HG03045 (cell line): ENCODE measurements around the gene FAM181A.

Experiments
- ATAC-seq: cut with Tn5 transposase; IDR thresholded peaks from one replicate; pipeline ENCODE4 v1.9.1; 2021; ENCODE audit warnings: mild to moderate bottlenecking, moderate library complexity; ENCODE audit not compliant: unreplicated experiment

FAM181A gene

GRCh38 chr14:93903342-93904184, 23.6 kb upstream of the FAM181A start:
- no peak for ATAC-seq

GRCh38 chr14:93905623-93906022, 21.5 kb upstream of the FAM181A start:
- no peak for ATAC-seq

- ATAC-seq, result no peak
Observed at GRCh38 chr14:93906341-93907329, 20.5 kb upstream of the FAM181A start.

GRCh38 chr14:93909429-93910128, 17.6 kb upstream of the FAM181A start:
- ATAC-seq, result no peak

- no peak for ATAC-seq
Observed at GRCh38 chr14:93911975-93912615, 15.0 kb upstream of the FAM181A start.

- ATAC-seq, result no peak
Observed at GRCh38 chr14:93912782-93913181, 14.4 kb upstream of the FAM181A start.

- no peak for ATAC-seq
Observed at GRCh38 chr14:93914278-93914677, 12.9 kb upstream of the FAM181A start.

- ATAC-seq, result no peak
Observed at GRCh38 chr14:93915070-93915705, 12.0 kb upstream of the FAM181A start.

- no peak for ATAC-seq
Observed at GRCh38 chr14:93915800-93916199, 11.3 kb upstream of the FAM181A start.

- no peak for ATAC-seq
Observed at GRCh38 chr14:93916498-93916897, 10.6 kb upstream of the FAM181A start.

- no peak for ATAC-seq
Observed at GRCh38 chr14:93917141-93917540, 10.0 kb upstream of the FAM181A start.

GRCh38 chr14:93921001-93921806, 5.9 kb upstream of the FAM181A start:
- no peak for ATAC-seq

GRCh38 chr14:93923626-93924025, 3.5 kb upstream of the FAM181A start:
- no peak for ATAC-seq

- ATAC-seq, result no peak
Observed at GRCh38 chr14:93924592-93925355, 2.4 kb upstream of the FAM181A start.

- no peak for ATAC-seq
Observed at GRCh38 chr14:93925374-93925895, 1.7 kb upstream of the FAM181A start.

GRCh38 chr14:93926245-93926872, 785 bp upstream of the FAM181A start:
- no peak for ATAC-seq

GRCh38 chr14:93927800-93928145, 629 bp downstream of the FAM181A start:
- no peak for ATAC-seq
